Lower leg skin (tissue), 4 donors: ENCODE measurements around the gene VPREB3. TPM values are rescaled to one million over a fixed set of nuclear protein-coding genes. Genes with fewer than 3 reads are reported as not detected.

Source experiments
- DNase-seq, 2 donors: peaks; one replicate each; pipeline ENCODE4 v3.0.0-alpha.2; 2019; ENCODE audit warnings: low spot score in 2 of 2
- H3K4me3 ChIP-seq: fragments of 200-600 bp; sonication (generic); 2 replicates; pipeline ENCODE4 v1.5.1; 2017; ENCODE audit warnings: mild to moderate bottlenecking, low read depth; ENCODE audit not compliant: poor library complexity, severe bottlenecking
- CTCF ChIP-seq, 3 donors: fragments of 450-650 bp; IDR thresholded peaks; one replicate each; pipeline ENCODE4 v1.5.1; 2016; ENCODE audit warnings: antibody characterized with exemption in 3 of 3, mild to moderate bottlenecking in 3 of 3, moderate library complexity in 2 of 3
- POLR2A ChIP-seq, 2 donors: fragments of 450-650 bp; IDR thresholded peaks; one replicate each; pipeline ENCODE4 v1.6.1; 2016 to 2017; ENCODE audit warnings: antibody characterized with exemption in 2 of 2, mild to moderate bottlenecking in 1 of 2, moderate library complexity in 1 of 2
- WGBS, 2 donors: methylation state at CpG; one replicate each; pipeline ENCODE4 v1.1.5; 2018; 5-methylcytosine and 5-hydroxymethylcytosine counted together
- intact Hi-C: fragments of 100-400 bp; cut with DNase I; formaldehyde crosslinking; loops from one replicate; pipeline ENCODE4 v1.15.0; 2023; ENCODE audit warnings: low total_unique reads
- total RNA-seq, 4 donors: library from RNA; depleted of rRNA; stranded (reverse); fragments of >200 nt; gene quantifications; one replicate each; pipeline ENCODE4 v1.1.0, GENCODE V29; 2016

The VPREB3 gene
- total RNA-seq, 4 donors from 2014 or later, result not detected

GRCh38 chr22:23784215-23784732, 30.0 kb upstream of the VPREB3 start:
- 72 to 80% methylated on average over 8 of the region's 8 CpGs for WGBS, 2 donors
- DNase-seq, result no peak
- TF ChIP-seq POLR2A (IDR thresholded peaks at IDR 0.05) (no peak), CTCF (IDR thresholded peaks at IDR 0.05) (no peak)
- no peak overlapping the region for H3K4me3 ChIP-seq
- intact Hi-C loops, result no loop called here

GRCh38 chr22:23783265-23784150, 29.3 kb upstream of the VPREB3 start:
- intact Hi-C loops, result no loop called here
- DNase-seq, result no peak
- no peak for TF ChIP-seq POLR2A (IDR thresholded peaks at IDR 0.05)
- no peak for TF ChIP-seq CTCF (IDR thresholded peaks at IDR 0.05)
- WGBS, 2 donors, result 75 to 83% methylated on average over 14 of the region's 15 CpGs
- H3K4me3 ChIP-seq, result no peak overlapping the region

GRCh38 chr22:23782703-23783102, 28.5 kb upstream of the VPREB3 start:
- WGBS, 2 donors, result 100% methylated on average over 1 of the region's 1 CpG
- no peak for DNase-seq
- intact Hi-C loops, result no loop called here
- TF ChIP-seq POLR2A (IDR thresholded peaks at IDR 0.05) (no peak), CTCF (IDR thresholded peaks at IDR 0.05) (no peak)
- H3K4me3 ChIP-seq, result no peak overlapping the region

- WGBS, 2 donors, result 89 to 90% methylated on average over 7 to 16 of the region's 16 CpGs
- intact Hi-C loops, result no loop called here
- no peak for DNase-seq
Measured at GRCh38 chr22:23782252-23782651, 28.0 kb upstream of the VPREB3 start.

GRCh38 chr22:23781511-23782183, 27.4 kb upstream of the VPREB3 start:
- WGBS, 2 donors, result 22 to 24% methylated on average over 12 to 13 of the region's 14 CpGs
- peak in 1 of 2 donors; percentile 49 for DNase-seq
- no peak for TF ChIP-seq CTCF (IDR thresholded peaks at IDR 0.05)
- TF ChIP-seq POLR2A (IDR thresholded peaks at IDR 0.05), result no peak
- intact Hi-C loops, result no loop called here
- H3K4me3 ChIP-seq, result no peak overlapping the region

More at GRCh38 chr22:23782252-23782651, 28.0 kb upstream of the VPREB3 start:
- no peak for TF ChIP-seq CTCF (IDR thresholded peaks at IDR 0.05)
- TF ChIP-seq POLR2A (IDR thresholded peaks at IDR 0.05), result no peak
- no peak overlapping the region for H3K4me3 ChIP-seq
